Measurements from ENCODE around the gene KATNBL1. TPM values are rescaled to one million over a fixed set of nuclear protein-coding genes. Genes with fewer than 3 reads are reported as not detected.

Gene KATNBL1
- total and polyA plus RNA-seq, 8 donors = 19.4 to 105 (median 54.8) TPM

DNA sequence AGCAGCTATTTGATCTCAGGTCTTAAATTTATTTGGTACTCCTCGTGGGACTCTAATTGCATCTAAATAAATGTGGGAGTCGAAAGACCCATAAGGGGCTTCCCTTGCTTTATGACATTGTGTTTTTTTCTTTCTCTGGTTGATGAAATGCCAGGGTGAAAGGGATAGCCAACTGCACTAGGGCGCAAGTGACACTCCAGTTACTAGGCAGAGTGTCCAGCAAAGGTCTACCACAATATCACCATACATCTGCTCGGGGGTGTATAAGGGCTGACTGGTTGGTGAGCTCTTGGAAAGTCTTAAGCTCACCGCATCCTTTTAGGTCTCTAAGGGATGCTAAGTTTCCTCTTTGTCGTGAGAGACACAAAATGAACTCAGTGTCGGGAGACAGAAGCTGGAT lies 54.0 kb downstream of the KATNBL1 start:
- 91 to 99% (median 92%) methylated on average over 7 of the region's 7 CpGs for WGBS, 5 donors
- intact Hi-C loops (cut with DNase I; ENCODE audit: low total_unique reads) = no loop called here

DNA sequence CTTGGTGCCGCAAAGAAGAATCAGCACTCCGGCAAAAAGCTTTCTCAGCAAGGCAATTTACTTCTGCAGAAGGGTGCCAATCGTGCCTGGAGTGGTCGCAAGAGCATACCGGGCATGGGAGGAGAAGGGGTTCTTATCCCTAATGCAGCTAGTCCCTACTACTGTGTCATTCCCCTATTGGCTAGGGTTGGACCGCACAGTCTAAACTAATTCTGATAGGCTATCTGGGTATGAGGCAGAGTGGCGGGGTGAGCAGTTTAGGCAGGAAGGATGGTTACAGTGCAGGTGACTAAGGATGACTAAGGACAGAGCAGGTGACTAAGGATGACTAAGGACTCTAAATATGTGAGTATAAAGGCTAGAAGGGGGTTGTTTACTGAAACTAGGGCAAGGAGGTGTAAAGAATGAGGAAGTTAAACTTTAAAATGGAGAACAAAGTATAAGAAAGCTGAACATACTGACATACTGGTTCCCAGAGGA lies 55.1 kb downstream of the KATNBL1 start:
- Histone ChIP-seq H3K27me3 (no peaks in the 10 kb centered on the region), H3K4me3 (no peak overlapping the region), H3K27ac (no peak overlapping the region), H3K4me1 (no peaks in the 10 kb centered on the region), H3K36me3 (peaks cover 14 to 97% (median 93%) of the 10 kb centered on the region in 4 donors), H3K9me3 (peaks cover 10 to 27% (median 17%) of the 10 kb centered on the region in 4 donors)
- intact Hi-C loops (cut with DNase I; ENCODE audit: low total_unique reads) = no loop called here
- DNase-seq = no peak
- TF ChIP-seq, protein P1, sequence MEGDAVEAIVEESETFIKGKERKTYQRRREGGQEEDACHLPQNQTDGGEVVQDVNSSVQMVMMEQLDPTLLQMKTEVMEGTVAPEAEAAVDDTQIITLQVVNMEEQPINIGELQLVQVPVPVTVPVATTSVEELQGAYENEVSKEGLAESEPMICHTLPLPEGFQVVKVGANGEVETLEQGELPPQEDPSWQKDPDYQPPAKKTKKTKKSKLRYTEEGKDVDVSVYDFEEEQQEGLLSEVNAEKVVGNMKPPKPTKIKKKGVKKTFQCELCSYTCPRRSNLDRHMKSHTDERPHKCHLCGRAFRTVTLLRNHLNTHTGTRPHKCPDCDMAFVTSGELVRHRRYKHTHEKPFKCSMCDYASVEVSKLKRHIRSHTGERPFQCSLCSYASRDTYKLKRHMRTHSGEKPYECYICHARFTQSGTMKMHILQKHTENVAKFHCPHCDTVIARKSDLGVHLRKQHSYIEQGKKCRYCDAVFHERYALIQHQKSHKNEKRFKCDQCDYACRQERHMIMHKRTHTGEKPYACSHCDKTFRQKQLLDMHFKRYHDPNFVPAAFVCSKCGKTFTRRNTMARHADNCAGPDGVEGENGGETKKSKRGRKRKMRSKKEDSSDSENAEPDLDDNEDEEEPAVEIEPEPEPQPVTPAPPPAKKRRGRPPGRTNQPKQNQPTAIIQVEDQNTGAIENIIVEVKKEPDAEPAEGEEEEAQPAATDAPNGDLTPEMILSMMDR (IDR thresholded peaks at IDR 0.05) = no peak
- no peak for TF ChIP-seq EP300 (IDR thresholded peaks at IDR 0.05)
- TF ChIP-seq POLR2A (IDR thresholded peaks at IDR 0.05) = no peak
- TF ChIP-seq POLR2AphosphoS5 (IDR thresholded peaks at IDR 0.05) = no peak
- WGBS, 5 donors = 88 to 98% (median 97%) methylated on average over 7 of the region's 7 CpGs

More for the DNA sequence above, 54.0 kb downstream of the KATNBL1 start:
- no peak for DNase-seq
- Histone ChIP-seq H3K36me3 (peaks cover 12 to 97% (median 88%) of the 10 kb centered on the region in 4 donors), H3K4me3 (no peak overlapping the region), H3K27me3 (no peaks in the 10 kb centered on the region), H3K27ac (no peak overlapping the region), H3K9me3 (peaks cover 10 to 32% (median 21%) of the 10 kb centered on the region in 4 donors), H3K4me1 (no peaks in the 10 kb centered on the region)
- TF ChIP-seq, protein P1 (IDR thresholded peaks at IDR 0.05) = no peak
- no peak for TF ChIP-seq EP300 (IDR thresholded peaks at IDR 0.05)
- TF ChIP-seq POLR2AphosphoS5 (IDR thresholded peaks at IDR 0.05) = no peak
- no peak for TF ChIP-seq POLR2A (IDR thresholded peaks at IDR 0.05)

DNA sequence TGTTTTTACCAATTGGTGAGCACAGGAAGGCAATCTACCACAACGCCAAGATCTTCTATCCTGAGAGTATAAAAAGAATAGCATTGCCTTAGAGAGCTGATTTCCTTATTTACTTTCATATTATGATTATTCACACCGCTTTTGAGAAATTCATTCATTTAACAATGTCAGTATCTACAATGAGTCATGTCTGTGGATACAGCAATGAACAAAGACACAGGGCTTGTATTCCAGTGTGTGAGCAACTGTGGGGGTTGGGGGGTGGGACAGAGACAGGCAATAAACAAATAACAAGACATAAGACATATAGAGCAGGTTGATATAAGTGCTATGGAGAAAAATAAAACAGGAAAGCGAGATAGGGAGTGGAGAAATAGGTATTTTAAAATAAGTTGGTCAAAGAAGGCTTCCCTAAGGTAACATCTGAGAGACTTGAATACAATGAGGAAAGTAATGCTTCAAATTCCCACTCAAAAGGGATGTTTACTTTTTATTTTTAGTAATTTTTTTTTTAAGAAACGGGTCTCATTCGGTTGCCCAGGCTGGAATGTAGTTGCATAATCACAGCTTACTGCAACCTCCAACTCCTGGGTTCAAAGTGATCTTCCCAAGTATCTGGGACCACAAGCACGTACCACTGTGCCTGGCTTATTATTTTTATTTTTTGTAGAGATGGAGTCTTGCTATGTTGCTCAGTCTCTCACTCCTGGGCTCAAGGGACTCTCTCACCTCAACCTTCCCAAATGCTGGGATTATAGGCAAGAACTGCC lies 62.3 kb downstream of the KATNBL1 start:
- DNase-seq = peak in 1 of 2 donors; percentile 46
- Histone ChIP-seq H3K4me3 (no peak overlapping the region), H3K27me3 (no peaks in the 10 kb centered on the region), H3K9me3 (no peaks in the 10 kb centered on the region), H3K36me3 (peaks cover 17 to 94% (median 94%) of the 10 kb centered on the region in 4 donors), H3K27ac (peak overlapping the region in 2 of 5 donors; percentile 20 to 38), H3K4me1 (peaks cover 0 to 4% (median 0%) of the 10 kb centered on the region in 4 donors)
- 48 to 56% (median 52%) methylated on average over 6 of the region's 6 CpGs for WGBS, 5 donors
- intact Hi-C loops (cut with DNase I; ENCODE audit: low total_unique reads) = no loop called here
- TF ChIP-seq POLR2AphosphoS5 (IDR thresholded peaks at IDR 0.05) = no peak
- TF ChIP-seq POLR2A (IDR thresholded peaks at IDR 0.05) = no peak
- TF ChIP-seq, protein P1 (IDR thresholded peaks at IDR 0.05) = no peak
- TF ChIP-seq EP300 (IDR thresholded peaks at IDR 0.05) = no peak

DNA sequence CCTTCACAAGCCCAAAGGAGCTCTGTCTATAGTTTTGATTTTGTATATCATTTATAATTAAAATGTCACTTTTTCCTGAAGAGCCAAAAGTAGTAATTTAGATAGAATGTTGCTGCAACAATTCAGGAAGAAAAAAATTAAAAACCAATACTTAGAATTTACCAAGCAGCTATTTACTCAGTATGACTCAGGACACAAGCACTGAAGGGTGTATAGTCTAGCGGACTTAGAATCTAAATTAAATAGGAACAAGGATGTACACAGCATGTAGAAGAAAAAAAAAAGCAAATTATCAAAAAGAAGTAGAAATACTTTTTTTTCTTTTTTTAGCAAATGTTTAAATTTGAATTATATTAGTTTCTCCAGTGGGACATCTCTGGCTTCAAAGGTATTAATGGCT lies 76.4 kb downstream of the KATNBL1 start:
- TF ChIP-seq EP300 (IDR thresholded peaks at IDR 0.05) (no peak), POLR2A (IDR thresholded peaks at IDR 0.05) (no peak), POLR2AphosphoS5 (IDR thresholded peaks at IDR 0.05) (no peak)
- TF ChIP-seq, protein P1 (IDR thresholded peaks at IDR 0.05) = no peak
- DNase-seq = no peak
- no peaks in the 10 kb centered on the region for H3K9me3 ChIP-seq
- no peaks in the 10 kb centered on the region for H3K27me3 ChIP-seq
- 69 to 80% (median 73%) methylated on average over 1 of the region's 1 CpG for WGBS, 5 donors
- H3K4me3 ChIP-seq = no peak overlapping the region
- no peaks in the 10 kb centered on the region for H3K4me1 ChIP-seq
- peaks cover 0 to 9% (median 6%) of the 10 kb centered on the region in 4 donors for H3K36me3 ChIP-seq
- intact Hi-C loops (cut with DNase I; ENCODE audit: low total_unique reads) = no loop called here
- no peak overlapping the region for H3K27ac ChIP-seq

All from stomach (tissue), 9 donors.